Heart left ventricle (tissue), 16 donors: ENCODE data around the gene TMEM181. TPM values are rescaled to one million over a fixed set of nuclear protein-coding genes. Genes with fewer than 3 reads are reported as not detected.

Source experiments
- ATAC-seq, 4 donors: fragments of 200-7000 bp; cut with Tn5 transposase; one replicate each; pipeline ENCODE4 v1.9.1; 2020 to 2022; ENCODE audit warnings: moderate library complexity in 4 of 4, mild to moderate bottlenecking in 3 of 4, moderate number of reproducible peaks in 1 of 4
- DNase-seq, 5 donors: peaks; one replicate each; pipeline ENCODE4 v3.0.0-alpha.2; 2020
- H3K27ac ChIP-seq, 12 donors: fragments of 200-600 bp; sonication (generic) in 4 of 12; one replicate each; pipeline versions ENCODE4 v1.5.0 to v1.8.0; 2016 to 2022; ENCODE audit warnings: mild to moderate bottlenecking in 2 of 12
- H3K27me3 ChIP-seq, 9 donors: fragments of 200-600 bp; sonication (generic) in 2 of 9; one replicate each; pipeline versions ENCODE4 v1.5.1 to v1.8.0; 2016 to 2022; ENCODE audit warnings: mild to moderate bottlenecking in 3 of 9
- H3K36me3 ChIP-seq, 9 donors: fragments of 200-600 bp; sonication (generic) in 2 of 9; one replicate each; pipeline versions ENCODE4 v1.5.0 to v1.8.0; 2018 to 2022; ENCODE audit warnings: mild to moderate bottlenecking in 2 of 9
- H3K4me1 ChIP-seq, 12 donors: fragments of 200-600 bp; sonication (generic) in 4 of 12; one replicate each; pipeline versions ENCODE4 v1.5.0 to v1.8.0; 2016 to 2022; ENCODE audit warnings: mild to moderate bottlenecking in 3 of 12
- H3K4me3 ChIP-seq, 12 donors: fragments of 200-600 bp; sonication (generic) in 4 of 12; one replicate each; pipeline versions ENCODE4 v1.5.0 to v1.8.0; 2017 to 2022; ENCODE audit warnings: mild to moderate bottlenecking in 9 of 12, moderate library complexity in 4 of 12
- H3K9me3 ChIP-seq, 12 donors: fragments of 200-600 bp; sonication (generic) in 4 of 12; one replicate each; pipeline versions ENCODE4 v1.5.0 to v1.8.0; 2016 to 2022; ENCODE audit warnings: mild to moderate bottlenecking in 1 of 12
- POLR2A ChIP-seq, 2 donors: fragments of 450-650 bp; IDR thresholded peaks; one replicate each; pipeline ENCODE4 v1.6.1; 2017; ENCODE audit warnings: antibody characterized with exemption in 2 of 2, mild to moderate bottlenecking in 2 of 2, moderate library complexity in 2 of 2
- WGBS, 4 donors: extraction: QIAGEN DNeasy Blood & Tissue Kit in 2 of 4; methylation state at CpG; one replicate each; pipeline versions ENCODE4 v1.1.5 to v1.1.7; 2013 to 2018; 5-methylcytosine and 5-hydroxymethylcytosine counted together
- intact Hi-C, 10 donors: fragments of 100-400 bp; cut with DNase I; formaldehyde crosslinking; loops; one replicate each; pipeline versions ENCODE4 v1.11.1 to v1.14.2; 2022
- polyA plus RNA-seq, 2 donors: library from polyadenylated mRNA; stranded (reverse); fragments of 200-250 nt; gene quantifications; one replicate each; pipeline ENCODE4 v1.2.3, GENCODE V29; 2013
- total RNA-seq, 9 donors: library from RNA; depleted of rRNA in 2 of 9; stranded (reverse); fragments of >200 nt in 2 of 9; fragmentation: NEBNext Ultra II Directional in 3 of 9; extraction: Animal tissue kit (Norgen Biotek cat#: 25700) in 3 of 9; gene quantifications; one replicate each; pipeline versions ENCODE4 v1.1.0 to v1.2.4, GENCODE V29; 2016 to 2023
- TF ChIP-seq, protein P1 (sequence below), 12 donors: fragments of 200-600 bp; sonication (generic) in 4 of 12; IDR thresholded peaks; one replicate each; pipeline versions ENCODE4 v1.5.0 to v1.8.0; 2018 to 2022; ENCODE audit warnings: antibody characterized with exemption in 12 of 12, mild to moderate bottlenecking in 5 of 12
- donor health status: ischemic (EF 13 %, LVEDD 7.1; RV severe dilation, severe dysfunction).
- donor health status: healthy with polysubstance abuse.
- donor health status: DM: no; HTN: yes; CAD: no.
- donor health status: DM: no; HTN: no; CAD: no.
- donor health status: ischemic (EF 25% LVEDD 6.9; RV normal size, moderate dysfunction).
- donor health status: ischemic (EF 25% LVEDD 5.7; RV mildly dilated, moderate dysfunction).
- donor health status: healthy.
- donor health status: DM: yes; HTN: yes; CAD: no.
- donor health status: ischemic (EF 35%, LVEDD 5.7; RV mildly dilated, moderate dysfunction).
- donor health status: nonischemic (EF 11% LVEDD 7.7; RV severe dilation, severe dysfunction).
- donor health status: DM: yes; HTN: yes; CAD: no.
- donor health status: PGD.
- donor health status: ischemic (EF 29% LVEDD 5.4; RV normal size, mild dysfunction).
- donor health status: nonischemic (EF 23%, LVEDD 6.1; RV moderate dilation, normal function).

TMEM181 gene
- total and polyA plus RNA-seq, 11 donors: 4.3 to 14.3 (median 10.1) TPM

DNA sequence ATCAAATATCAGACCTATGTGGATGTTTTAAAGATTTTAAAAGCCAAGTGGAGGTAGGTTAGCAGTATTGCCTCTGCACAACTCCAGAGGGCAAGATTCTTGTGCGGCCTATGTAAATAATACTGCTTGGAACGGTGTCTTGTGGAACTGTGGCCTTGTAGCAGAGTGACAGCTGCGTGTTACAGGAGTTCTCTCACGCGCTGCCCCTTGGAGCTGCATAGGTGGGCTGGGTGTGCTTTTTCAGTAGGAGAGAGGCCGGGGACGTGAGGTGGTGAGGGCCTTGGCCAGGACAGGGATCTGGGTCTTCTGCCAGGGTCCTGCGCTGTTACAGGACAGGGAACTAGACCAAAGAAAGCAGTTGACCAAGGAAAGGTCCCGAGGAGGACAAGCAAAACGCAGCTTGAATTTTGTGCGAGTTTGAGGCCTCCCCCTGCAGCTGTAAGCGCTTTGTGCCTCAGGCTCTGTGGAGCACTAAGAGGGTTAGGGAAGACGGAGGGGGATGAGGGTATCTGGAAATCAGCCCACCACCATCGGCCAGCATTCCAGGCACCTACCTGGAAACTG lies 1.5 kb downstream of the TMEM181 start:
- H3K4me3 ChIP-seq: peak overlapping the region in 9 of 12 donors; percentile 83 to 99 (median 95)
- no peaks in the 10 kb centered on the region for H3K9me3 ChIP-seq
- TF ChIP-seq, protein P1, sequence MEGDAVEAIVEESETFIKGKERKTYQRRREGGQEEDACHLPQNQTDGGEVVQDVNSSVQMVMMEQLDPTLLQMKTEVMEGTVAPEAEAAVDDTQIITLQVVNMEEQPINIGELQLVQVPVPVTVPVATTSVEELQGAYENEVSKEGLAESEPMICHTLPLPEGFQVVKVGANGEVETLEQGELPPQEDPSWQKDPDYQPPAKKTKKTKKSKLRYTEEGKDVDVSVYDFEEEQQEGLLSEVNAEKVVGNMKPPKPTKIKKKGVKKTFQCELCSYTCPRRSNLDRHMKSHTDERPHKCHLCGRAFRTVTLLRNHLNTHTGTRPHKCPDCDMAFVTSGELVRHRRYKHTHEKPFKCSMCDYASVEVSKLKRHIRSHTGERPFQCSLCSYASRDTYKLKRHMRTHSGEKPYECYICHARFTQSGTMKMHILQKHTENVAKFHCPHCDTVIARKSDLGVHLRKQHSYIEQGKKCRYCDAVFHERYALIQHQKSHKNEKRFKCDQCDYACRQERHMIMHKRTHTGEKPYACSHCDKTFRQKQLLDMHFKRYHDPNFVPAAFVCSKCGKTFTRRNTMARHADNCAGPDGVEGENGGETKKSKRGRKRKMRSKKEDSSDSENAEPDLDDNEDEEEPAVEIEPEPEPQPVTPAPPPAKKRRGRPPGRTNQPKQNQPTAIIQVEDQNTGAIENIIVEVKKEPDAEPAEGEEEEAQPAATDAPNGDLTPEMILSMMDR (IDR thresholded peaks at IDR 0.05): no peak
- TF ChIP-seq POLR2A (IDR thresholded peaks at IDR 0.05): no peak
- ATAC-seq (no peak), DNase-seq (no peak)
- intact Hi-C loops: no loop called here
- no peaks in the 10 kb centered on the region for H3K36me3 ChIP-seq
- 80 to 89% (median 83%) methylated on average over 14 of the region's 14 CpGs for WGBS, 4 donors
- H3K27ac ChIP-seq: no peak overlapping the region
- peaks cover 0 to 52% (median 15%) of the 10 kb centered on the region in 12 donors for H3K4me1 ChIP-seq
- H3K27me3 ChIP-seq: no peaks in the 10 kb centered on the region

DNA sequence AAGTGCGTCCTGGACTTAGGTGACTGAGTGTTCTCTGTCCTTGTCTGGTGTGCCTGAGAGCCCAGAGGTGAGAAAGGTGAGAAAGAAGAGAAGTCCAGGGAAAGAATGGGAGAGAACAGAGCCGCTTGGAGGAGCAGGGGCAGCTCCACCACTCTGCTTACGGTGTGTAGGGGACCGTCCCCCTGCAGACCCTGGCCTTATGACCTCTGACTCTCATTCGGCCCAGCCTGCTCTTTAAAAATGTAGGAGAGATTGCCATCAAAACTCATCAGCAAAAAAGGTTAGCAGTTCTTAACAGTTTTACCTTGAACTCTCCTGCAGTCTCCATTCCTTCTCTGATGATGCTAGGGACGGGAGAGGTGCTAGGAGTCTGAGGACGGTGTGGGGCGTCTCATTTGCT lies 2.0 kb downstream of the TMEM181 start:
- H3K27ac ChIP-seq: no peak overlapping the region
- H3K4me3 ChIP-seq: no peak overlapping the region
- 81 to 93% (median 91%) methylated on average over 8 of the region's 8 CpGs for WGBS, 4 donors
- TF ChIP-seq POLR2A (IDR thresholded peaks at IDR 0.05): no peak
- TF ChIP-seq, protein P1 (IDR thresholded peaks at IDR 0.05): no peak
- DNase-seq (no peak), ATAC-seq (no peak)
- intact Hi-C loops: no loop called here
- no peaks in the 10 kb centered on the region for H3K9me3 ChIP-seq
- no peaks in the 10 kb centered on the region for H3K36me3 ChIP-seq
- H3K4me1 ChIP-seq: peaks cover 0 to 52% (median 15%) of the 10 kb centered on the region in 12 donors
- no peaks in the 10 kb centered on the region for H3K27me3 ChIP-seq

DNA sequence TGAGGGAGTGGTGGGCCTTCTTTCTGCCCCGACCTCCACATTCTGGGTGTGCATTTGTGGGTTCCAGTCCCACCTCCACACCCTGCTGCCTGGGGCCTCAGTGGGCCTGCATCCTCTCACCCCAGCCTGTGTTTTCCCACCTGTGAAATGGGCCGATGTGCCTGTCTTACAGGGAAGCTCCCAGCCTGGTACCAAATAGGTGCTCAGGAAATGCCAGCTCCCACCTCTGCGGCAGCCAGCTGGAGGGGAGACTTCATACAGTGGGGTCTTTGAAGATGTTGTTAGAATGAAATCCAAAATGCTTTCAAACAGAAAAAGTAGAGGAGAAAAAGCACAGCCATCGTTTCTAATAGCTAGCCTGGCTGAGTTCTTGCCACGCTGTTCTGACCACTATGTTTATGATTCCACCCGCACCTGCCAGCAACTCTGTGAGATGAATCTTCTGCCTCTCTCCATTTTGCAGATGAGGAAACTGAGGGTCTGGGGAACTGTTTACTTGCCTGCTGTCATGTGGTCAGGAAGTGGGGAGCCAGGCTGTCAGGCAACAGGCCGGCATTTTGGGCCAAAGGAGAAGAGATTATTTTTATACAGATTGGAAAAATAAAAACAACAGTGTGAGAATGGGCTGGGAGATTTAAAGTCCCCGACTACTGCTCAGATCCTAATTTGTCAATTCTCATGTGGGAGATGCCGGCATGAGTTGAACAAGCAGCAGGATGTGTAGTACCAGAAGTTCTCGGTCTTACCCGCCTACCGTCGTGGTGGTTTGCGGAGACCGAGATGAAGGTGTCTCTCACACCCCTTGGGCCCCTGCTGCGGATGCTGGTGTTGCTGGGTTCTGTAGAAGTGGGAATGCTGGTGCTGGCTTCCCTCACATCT lies 4.6 kb downstream of the TMEM181 start:
- H3K4me3 ChIP-seq: no peak overlapping the region
- TF ChIP-seq, protein P1 (IDR thresholded peaks at IDR 0.05): no peak
- TF ChIP-seq POLR2A (IDR thresholded peaks at IDR 0.05): no peak
- WGBS, 4 donors: 92 to 94% (median 93%) methylated on average over 16 of the region's 16 CpGs
- H3K4me1 ChIP-seq: peaks cover 0 to 64% (median 12%) of the 10 kb centered on the region in 12 donors
- DNase-seq (peak in 1 of 5 donors; percentile 50), ATAC-seq (no peak)
- H3K27me3 ChIP-seq: no peaks in the 10 kb centered on the region
- H3K36me3 ChIP-seq: no peaks in the 10 kb centered on the region
- H3K9me3 ChIP-seq: no peaks in the 10 kb centered on the region
- intact Hi-C loops: no loop called here
- peak overlapping the region in 1 of 12 donors; percentile 32 for H3K27ac ChIP-seq

DNA sequence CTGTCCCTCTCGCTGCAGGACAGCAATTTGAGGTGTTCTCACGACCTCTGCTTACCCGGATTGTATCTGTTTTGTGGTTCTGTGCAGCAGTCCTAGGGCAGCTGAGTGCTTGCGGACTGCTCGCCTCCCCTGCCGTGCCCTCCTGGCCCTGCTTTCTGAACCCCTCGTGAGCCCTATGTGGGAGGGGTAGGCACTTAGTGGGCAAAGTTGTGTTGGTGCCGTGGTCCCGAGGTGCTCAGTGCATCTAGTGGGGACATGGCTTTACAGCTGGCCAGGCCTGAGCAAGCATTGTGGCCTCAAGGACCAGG lies 5.2 kb downstream of the TMEM181 start:
- ATAC-seq: no peak
- intact Hi-C loops: no loop called here
- no peak overlapping the region for H3K4me3 ChIP-seq
- no peaks in the 10 kb centered on the region for H3K36me3 ChIP-seq
- 84 to 94% (median 91%) methylated on average over 8 to 9 of the region's 9 CpGs for WGBS, 4 donors
- DNase-seq: no peak
- H3K27ac ChIP-seq: no peak overlapping the region
- H3K27me3 ChIP-seq: no peaks in the 10 kb centered on the region
- H3K9me3 ChIP-seq: no peaks in the 10 kb centered on the region
- peaks cover 0 to 68% (median 10%) of the 10 kb centered on the region in 12 donors for H3K4me1 ChIP-seq
- no peak for TF ChIP-seq POLR2A (IDR thresholded peaks at IDR 0.05)
- TF ChIP-seq, protein P1 (IDR thresholded peaks at IDR 0.05): no peak
